NCI-H2029 treated with DMSO at 0.1 percent for 48 hours (cell line): ENCODE measurements around the gene LGALS4.
"Not testable (repeated sequence)": the region's sequence is repeated elsewhere in the genome, so short reads cannot be mapped to it uniquely, and the experiment has no call there.

ENCODE experiments used
- DNase-seq: peaks from one replicate; lab custom pipeline; 2025; lab: John Stamatoyannopoulos, UW

Gene LGALS4

GRCh38 chr19:38795549-38795948 lies 17.2 kb downstream of the LGALS4 start:
- DNase-seq, result no peak

DNA sequence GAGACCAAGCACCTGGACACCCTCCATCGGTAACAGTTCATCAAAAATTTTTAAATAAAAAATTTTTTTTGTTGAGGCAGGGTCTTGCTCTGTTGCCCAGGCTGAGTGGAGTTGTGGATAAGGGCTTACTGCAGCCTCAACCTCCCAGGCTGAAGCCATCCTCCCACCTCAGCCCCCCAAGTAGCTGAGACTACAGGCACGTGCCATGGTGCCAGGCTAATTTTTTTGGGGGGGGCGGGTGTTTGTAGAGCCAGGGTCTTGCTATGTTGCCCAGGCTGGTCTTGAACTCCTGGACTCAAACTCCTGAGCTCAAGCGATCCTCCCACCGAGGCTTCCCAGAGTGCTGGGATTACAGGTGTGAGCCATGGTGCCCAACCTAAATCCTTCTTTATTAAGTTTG lies 19.1 kb downstream of the LGALS4 start:
- DNase-seq, result no peak

DNA sequence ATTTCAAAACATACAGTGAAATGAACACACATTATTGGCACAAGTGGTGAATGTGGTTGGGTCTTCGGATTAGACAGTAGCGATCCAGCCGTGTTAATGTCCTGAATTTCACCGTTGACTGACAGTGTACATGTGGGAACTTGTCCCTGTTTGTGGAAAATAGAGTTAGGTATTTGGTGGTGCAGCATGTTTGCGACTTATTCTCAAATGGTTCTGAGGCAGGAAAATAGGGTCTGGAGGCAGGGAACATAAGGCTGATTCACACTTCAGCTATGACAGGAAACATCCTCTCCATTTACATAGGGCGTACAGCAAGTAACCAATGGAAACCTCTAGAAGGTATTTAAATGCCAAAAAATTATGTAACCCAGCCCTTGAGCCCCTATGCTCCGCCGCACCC lies 19.6 kb downstream of the LGALS4 start:
- DNase-seq, result no peak

DNA sequence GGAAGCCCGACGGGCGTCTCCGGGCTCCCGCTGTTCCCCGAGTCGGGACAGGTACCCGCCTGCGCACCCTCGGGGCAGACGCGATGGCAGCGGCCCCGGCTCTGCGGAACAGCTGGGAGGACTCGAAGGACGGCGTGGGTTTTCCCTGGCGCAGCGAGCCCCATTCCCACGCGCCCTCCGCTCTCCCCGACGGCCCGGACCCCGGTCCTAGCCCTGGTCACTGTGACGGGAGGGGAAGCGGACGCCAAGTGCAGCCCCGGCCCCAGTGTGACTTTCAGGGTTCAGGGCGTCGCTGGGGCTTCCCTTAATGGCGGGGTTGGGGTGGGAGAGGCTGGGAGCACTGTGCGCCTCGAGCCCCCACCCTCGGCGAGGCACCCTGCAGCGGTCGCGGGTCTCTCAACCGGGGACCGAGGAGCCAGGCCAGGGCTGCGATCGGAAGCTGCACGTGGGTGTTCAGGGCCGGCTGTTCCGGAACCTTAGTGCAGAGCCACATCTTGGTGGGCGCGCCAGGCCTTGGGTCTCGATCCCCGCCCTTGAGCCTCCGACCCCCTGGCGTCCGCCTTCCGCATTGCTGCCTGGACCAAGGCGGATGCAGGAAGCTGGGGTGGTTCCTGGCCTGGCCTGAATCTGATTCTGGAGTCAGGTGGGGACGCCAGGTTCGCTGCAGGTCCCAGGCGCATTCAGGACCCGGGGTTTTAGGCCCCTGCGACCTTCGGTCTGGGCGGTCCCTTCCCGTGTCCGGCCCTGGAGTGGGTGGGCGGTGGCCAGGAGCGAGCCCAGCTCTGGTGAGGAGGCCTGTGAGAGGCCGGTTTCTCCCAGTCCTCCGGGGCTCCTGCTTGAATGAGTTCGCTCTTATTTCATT lies 20.3 kb downstream of the LGALS4 start:
- DNase-seq, result no peak

GRCh38 chr19:38791451-38792064 lies 21.2 kb downstream of the LGALS4 start:
- not testable (repeated sequence) for DNase-seq

- not testable (repeated sequence) for DNase-seq
Observed at GRCh38 chr19:38790507-38791403, 22.0 kb downstream of the LGALS4 start.

GRCh38 chr19:38788478-38789243 lies 24.1 kb downstream of the LGALS4 start, which contains the start of gene LGALS7B:
TSS of gene LGALS7B (plus strand) at chr19:38789200. CDS start at chr19:38789227, 27 bp downstream.
- DNase-seq, result no peak

DNA sequence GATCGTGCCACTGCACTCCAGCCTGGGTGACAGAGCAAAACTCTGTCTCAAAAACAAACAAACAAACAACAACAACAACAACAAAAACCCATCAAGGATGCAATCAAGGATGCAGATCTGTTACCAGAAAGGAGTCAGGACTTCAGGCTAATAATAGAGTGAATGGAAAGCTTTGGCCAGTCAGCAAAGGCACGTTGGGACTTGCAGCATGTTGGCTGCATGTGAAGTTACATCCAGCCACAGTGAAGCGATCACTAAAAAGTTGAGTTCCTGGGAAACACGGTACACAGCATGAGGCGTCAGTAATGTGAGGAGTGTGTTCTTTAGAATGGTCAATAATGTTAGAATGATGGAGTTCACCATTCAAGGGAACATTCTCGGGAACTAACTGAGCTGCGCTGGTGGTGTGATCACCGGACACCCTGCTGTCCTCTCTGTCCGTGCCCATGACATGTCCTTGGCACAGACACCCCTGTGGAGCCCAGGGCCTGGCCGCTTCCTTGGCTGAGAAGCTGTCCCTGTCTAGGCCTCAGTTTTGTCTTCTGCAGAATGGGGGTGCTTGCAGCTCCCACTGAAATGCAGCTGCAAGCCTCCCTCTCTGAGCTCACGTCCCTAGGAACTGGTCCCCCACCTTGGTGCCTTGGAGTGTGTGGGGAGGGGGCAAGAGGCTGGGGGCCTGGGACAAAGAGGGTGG lies 26.0 kb downstream of the LGALS4 start:
- no peak for DNase-seq

GRCh38 chr19:38786061-38786460 lies 26.7 kb downstream of the LGALS4 start:
- DNase-seq, result not testable (repeated sequence)

DNA sequence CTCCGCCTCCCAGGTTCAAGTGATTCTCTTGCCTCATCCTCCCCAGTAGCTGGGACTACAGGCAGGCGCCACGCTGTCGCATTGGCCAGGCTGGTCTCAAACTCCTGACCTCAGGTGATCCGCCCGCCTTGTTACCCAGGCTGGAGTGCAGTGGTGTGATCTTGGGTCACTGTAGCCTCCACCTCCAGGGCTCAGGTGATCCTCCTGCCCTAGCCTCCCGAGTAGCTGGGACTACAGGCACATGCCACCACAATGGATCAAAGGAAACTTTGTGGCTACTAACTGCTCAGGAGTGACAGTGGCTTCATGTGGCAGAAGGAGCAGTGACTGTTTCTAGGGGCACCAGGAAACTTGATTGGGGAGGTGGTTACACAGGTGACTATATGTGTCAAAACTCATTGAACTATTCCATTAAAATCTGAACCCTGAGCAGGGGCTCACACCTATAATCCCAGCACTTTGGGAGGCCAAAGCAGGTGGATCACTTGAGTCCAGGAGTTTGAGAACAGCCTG lies 27.5 kb downstream of the LGALS4 start:
- DNase-seq, result no peak

- DNase-seq, result no peak
Observed at GRCh38 chr19:38784224-38784623, 28.5 kb downstream of the LGALS4 start.

- not testable (repeated sequence) for DNase-seq
Observed at GRCh38 chr19:38782212-38782611, 30.5 kb downstream of the LGALS4 start.

GRCh38 chr19:38781058-38781457 lies 31.7 kb downstream of the LGALS4 start:
- DNase-seq, result no peak

- DNase-seq, result no peak
Observed at GRCh38 chr19:38780443-38780842, 32.3 kb downstream of the LGALS4 start.

GRCh38 chr19:38778733-38779132 lies 34.0 kb downstream of the LGALS4 start:
- DNase-seq, result no peak

DNA sequence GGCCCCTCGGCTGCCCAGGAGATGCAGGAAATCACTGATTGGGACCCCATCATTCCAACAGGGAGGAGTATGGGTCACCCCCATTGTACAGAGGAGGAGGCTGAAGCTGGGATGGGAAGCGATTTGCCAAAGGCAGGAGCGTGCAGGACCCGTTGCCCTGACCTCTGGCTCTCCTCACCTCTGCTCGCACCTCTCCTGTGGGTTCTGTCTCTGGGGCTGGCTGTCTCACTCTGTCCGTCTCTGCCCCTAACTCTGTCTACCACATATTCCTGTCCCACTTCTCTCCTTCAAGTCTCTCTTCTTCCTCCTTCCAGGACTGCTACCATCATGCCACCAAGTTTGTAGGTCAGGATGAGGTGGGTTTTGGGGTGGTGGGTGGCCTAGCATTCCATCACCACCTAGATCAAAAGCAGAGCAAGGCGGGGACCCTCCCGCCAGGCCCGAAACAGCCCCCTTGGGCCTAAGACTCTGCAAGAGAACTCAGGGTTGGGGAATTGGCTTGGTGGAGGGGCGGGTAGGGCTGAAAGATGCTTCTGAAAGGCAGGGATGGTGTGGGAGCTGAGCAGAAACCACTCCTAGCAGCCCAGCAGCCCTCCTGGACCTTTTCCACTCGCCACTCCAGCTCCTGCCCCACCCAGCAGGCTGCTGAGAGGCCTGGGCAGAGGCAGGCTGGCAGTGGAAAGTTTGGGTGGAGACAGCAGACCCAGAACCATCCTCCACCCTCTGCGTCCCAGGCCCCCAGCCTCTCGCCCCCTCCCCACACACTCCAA lies 38.4 kb downstream of the LGALS4 start:
- DNase-seq, result no peak

GRCh38 chr19:38773469-38774177 lies 39.1 kb downstream of the LGALS4 start, which contains the start of gene LGALS7:
TSS of gene LGALS7 (minus strand) at chr19:38773517. CDS start at chr19:38773492, 25 bp downstream.
- DNase-seq, result no peak

- DNase-seq, result not testable (repeated sequence)
Observed at GRCh38 chr19:38771569-38771968, 41.2 kb downstream of the LGALS4 start.

DNA sequence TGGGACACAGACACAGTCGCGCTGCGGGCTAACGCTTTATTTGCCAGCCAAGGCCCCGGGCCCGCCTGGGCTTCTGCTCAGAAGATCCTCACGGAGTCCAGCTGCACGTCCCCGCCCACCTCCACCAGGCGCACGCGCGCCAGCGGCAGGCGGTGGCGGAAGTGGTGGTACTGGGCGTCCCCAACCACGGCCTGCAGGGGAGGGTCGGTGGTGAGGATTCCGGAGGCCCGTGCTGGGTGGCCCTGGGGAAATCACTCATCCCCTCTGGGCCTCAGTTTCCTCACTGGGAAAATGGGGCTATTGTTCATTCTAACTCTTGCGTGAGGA lies 41.8 kb downstream of the LGALS4 start:
- DNase-seq, result not testable (repeated sequence)
